Skeletal muscle tissue (tissue), 4 donors: Measurements from ENCODE around the gene GOLGA6L10. TPM values are rescaled to one million over a fixed set of nuclear protein-coding genes. Genes with fewer than 3 reads are reported as not detected.
"Not testable (repeated sequence)": the region's sequence is repeated elsewhere in the genome, so short reads cannot be mapped to it uniquely, and the experiment has no call there.

Experiments
- H3K27ac ChIP-seq: one replicate; pipeline ENCODE4 v1.7.0; 2013; ENCODE audit warnings: mild to moderate bottlenecking, low read depth, low read length, inconsistent platforms
- H3K27me3 ChIP-seq, 3 donors: one replicate each; pipeline ENCODE4 v1.7.0; 2013; ENCODE audit warnings: low read length in 3 of 3; ENCODE audit not compliant: control insufficient read depth in 3 of 3, insufficient read depth in 3 of 3
- H3K36me3 ChIP-seq, 3 donors: one replicate each; pipeline ENCODE4 v1.7.0; 2013; ENCODE audit warnings: low read length in 3 of 3; ENCODE audit not compliant: control insufficient read depth in 3 of 3, insufficient read depth in 3 of 3
- H3K4me1 ChIP-seq, 3 donors: one replicate each; pipeline ENCODE4 v1.7.0; 2013; ENCODE audit warnings: low read length in 3 of 3, mild to moderate bottlenecking in 3 of 3; ENCODE audit not compliant: control insufficient read depth in 3 of 3, insufficient read depth in 3 of 3
- H3K4me3 ChIP-seq, 3 donors: one replicate each; pipeline ENCODE4 v1.7.0; 2013; ENCODE audit warnings: low read length in 3 of 3
- H3K9ac ChIP-seq, 3 donors: one replicate each; pipeline ENCODE4 v1.7.0; 2013; ENCODE audit warnings: low read length in 3 of 3, mild to moderate bottlenecking in 3 of 3, moderate library complexity in 2 of 3, low read depth in 1 of 3
- H3K9me3 ChIP-seq, 3 donors: one replicate each; pipeline ENCODE4 v1.7.0; 2013; ENCODE audit warnings: low read length in 3 of 3; ENCODE audit not compliant: control insufficient read depth in 3 of 3
- total RNA-seq: library from RNA; depleted of rRNA; stranded (reverse); fragments of >200 nt; gene quantifications from one replicate; pipeline ENCODE4 v1.2.3, GENCODE V29; 2014
- donor health status: Osteomylitis.

GOLGA6L10 gene
- total RNA-seq, 1 donor from 2014 or later: 0.52 TPM

DNA sequence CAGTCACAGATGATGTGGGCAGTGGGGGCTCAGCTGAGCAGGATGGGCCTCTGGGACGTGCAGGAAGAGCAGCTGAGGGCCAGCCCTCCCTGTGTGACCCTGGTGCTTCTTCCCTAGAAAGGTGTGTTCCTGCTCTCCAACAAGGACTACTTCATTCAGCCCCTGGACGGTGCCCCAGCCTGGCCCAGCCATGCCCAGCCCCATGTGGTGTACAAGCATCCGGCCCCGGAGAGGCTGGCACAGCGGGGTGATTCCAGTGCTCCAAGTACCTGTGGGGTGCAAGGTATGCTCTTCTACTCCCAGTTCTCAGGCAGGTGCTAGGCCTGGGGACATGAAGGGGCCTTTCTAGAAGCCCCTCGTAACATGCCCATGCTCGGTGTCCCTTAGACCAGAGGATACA is 48.4 kb downstream of the GOLGA6L10 start:
- Histone ChIP-seq H3K27me3 (peaks cover 0 to 5% (median 4%) of the 10 kb centered on the region in 3 donors), H3K9ac (no peak overlapping the region), H3K9me3 (no peaks in the 10 kb centered on the region), H3K4me3 (no peak overlapping the region), H3K27ac (no peak overlapping the region), H3K4me1 (peaks cover 0 to 4% (median 0%) of the 10 kb centered on the region in 3 donors), H3K36me3 (no peaks in the 10 kb centered on the region)

- not testable (repeated sequence) for H3K36me3 ChIP-seq, H3K4me1 ChIP-seq, H3K27me3 ChIP-seq, H3K4me3 ChIP-seq, H3K27ac ChIP-seq, H3K9me3 ChIP-seq, H3K9ac ChIP-seq
Observed at GRCh38 chr15:82300326-82300725, 48.9 kb downstream of the GOLGA6L10 start.

DNA sequence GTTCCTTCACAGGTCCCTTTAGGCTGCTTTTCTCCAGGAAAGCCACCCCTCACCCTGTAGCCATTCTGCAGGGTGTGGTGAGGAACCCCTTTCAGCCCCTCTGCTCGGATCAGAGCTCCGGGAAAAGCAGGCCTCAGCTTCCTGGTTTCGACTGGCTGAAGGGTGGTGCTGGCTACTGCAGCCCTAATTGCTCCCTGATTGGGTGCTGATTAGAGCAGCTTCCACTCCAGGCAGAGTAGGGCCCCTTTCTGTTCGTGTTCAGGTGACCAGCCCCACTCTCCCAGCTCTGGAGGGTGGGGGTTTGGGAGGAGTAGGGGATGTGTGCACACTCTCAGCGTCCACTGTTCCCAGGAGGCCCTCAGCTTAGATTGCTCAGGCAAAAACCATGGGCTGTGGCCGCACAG is 49.8 kb downstream of the GOLGA6L10 start:
- H3K9me3 ChIP-seq, H3K4me3 ChIP-seq, H3K27me3 ChIP-seq, H3K27ac ChIP-seq, H3K9ac ChIP-seq, H3K36me3 ChIP-seq, H3K4me1 ChIP-seq: not testable (repeated sequence)

DNA sequence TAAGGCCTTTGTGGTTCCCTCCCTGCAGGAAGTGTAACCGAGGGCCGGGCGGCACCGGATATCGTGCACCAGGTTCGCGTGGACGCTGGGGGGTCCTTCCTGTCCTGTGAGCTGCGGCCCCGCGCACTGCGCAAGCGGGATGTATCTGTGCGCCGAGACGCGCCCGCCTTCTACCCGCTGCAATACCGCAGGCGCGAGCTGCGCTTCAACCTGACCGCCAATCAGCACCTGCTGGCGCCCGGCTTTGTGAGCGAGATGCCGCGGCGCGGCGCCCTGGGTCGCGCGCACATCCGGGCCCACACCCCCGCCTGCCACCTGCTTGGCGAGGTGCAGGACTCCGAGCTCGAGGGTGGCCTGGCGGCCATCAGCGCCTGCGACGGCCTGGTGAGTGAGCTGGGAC is 50.8 kb downstream of the GOLGA6L10 start:
- Histone ChIP-seq H3K4me3 (no peak overlapping the region), H3K9ac (no peak overlapping the region), H3K4me1 (peaks cover 0 to 4% (median 0%) of the 10 kb centered on the region in 3 donors), H3K27me3 (peaks cover 0 to 5% (median 4%) of the 10 kb centered on the region in 3 donors), H3K9me3 (no peaks in the 10 kb centered on the region), H3K27ac (no peak overlapping the region), H3K36me3 (no peaks in the 10 kb centered on the region)

- H3K4me1 ChIP-seq: peaks cover 0 to 4% (median 0%) of the 10 kb centered on the region in 3 donors
- H3K4me3 ChIP-seq: no peak overlapping the region
- H3K27ac ChIP-seq: no peak overlapping the region
- no peak overlapping the region for H3K9ac ChIP-seq
- peaks cover 0 to 5% (median 4%) of the 10 kb centered on the region in 3 donors for H3K27me3 ChIP-seq
- H3K36me3 ChIP-seq: no peaks in the 10 kb centered on the region
- H3K9me3 ChIP-seq: no peaks in the 10 kb centered on the region
Observed at GRCh38 chr15:82298032-82298431, 51.2 kb downstream of the GOLGA6L10 start.

DNA sequence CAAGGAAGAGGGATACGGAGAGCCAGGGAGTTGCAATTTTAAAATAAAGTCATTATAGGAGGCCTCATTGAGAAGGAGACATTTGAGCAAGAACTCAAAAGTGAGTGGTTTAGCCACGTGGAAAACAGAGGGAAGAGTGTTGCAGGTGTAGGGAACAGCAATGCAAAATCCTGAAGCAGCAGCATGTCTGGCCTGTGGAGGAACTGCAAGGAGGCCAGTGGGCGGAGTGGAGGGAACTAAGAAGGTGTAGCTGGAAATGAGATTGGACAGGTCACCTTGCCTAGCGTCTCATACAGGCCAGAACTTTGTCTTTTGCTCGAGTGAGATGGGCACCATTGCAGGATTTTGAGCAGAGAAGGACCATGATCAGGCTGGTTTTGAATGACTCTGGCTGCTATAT is 51.7 kb downstream of the GOLGA6L10 start:
- peaks cover 0 to 4% (median 0%) of the 10 kb centered on the region in 3 donors for H3K4me1 ChIP-seq
- no peaks in the 10 kb centered on the region for H3K36me3 ChIP-seq
- H3K27ac ChIP-seq: no peak overlapping the region
- H3K9me3 ChIP-seq: no peaks in the 10 kb centered on the region
- no peak overlapping the region for H3K4me3 ChIP-seq
- no peak overlapping the region for H3K9ac ChIP-seq
- H3K27me3 ChIP-seq: peaks cover 0 to 5% (median 4%) of the 10 kb centered on the region in 3 donors

- Histone ChIP-seq H3K27ac (no peak overlapping the region), H3K9ac (no peak overlapping the region), H3K4me1 (no peaks in the 10 kb centered on the region), H3K36me3 (no peaks in the 10 kb centered on the region), H3K27me3 (peaks cover 0 to 5% (median 4%) of the 10 kb centered on the region in 3 donors), H3K9me3 (no peaks in the 10 kb centered on the region), H3K4me3 (no peak overlapping the region)
Observed at GRCh38 chr15:82294061-82294690, 55.1 kb downstream of the GOLGA6L10 start.

- Histone ChIP-seq H3K27ac (no peak overlapping the region), H3K36me3 (no peaks in the 10 kb centered on the region), H3K27me3 (no peaks in the 10 kb centered on the region), H3K9me3 (peaks cover 0 to 2% (median 0%) of the 10 kb centered on the region in 3 donors), H3K4me3 (no peak overlapping the region), H3K4me1 (no peaks in the 10 kb centered on the region), H3K9ac (no peak overlapping the region)
Observed at GRCh38 chr15:82292271-82292670, 57.0 kb downstream of the GOLGA6L10 start.

Other genes with a start within 250 kb of the GOLGA6L10 start
- gene EFL1, start 86.7 kb downstream of the GOLGA6L10 start, total RNA-seq: 20.9 TPM
- gene SAXO2, start 86.7 kb downstream of the GOLGA6L10 start, total RNA-seq: 0.52 TPM
- 4.2 TPM for gene GOLGA6L9, start 80.3 kb upstream of the GOLGA6L10 start, total RNA-seq
- gene RPS17, start 191.0 kb upstream of the GOLGA6L10 start, total RNA-seq: 2,242 TPM